ENCODE results near the gene PLB1.

The PLB1 gene

GRCh38 chr2:28615706-28616105 lies 119.8 kb downstream of the PLB1 start:
- no peak for DNase-seq

GRCh38 chr2:28616396-28616999 lies 120.6 kb downstream of the PLB1 start:
- no peak for DNase-seq

- DNase-seq = no peak
These were observed 121.8 kb downstream of the PLB1 start for GRCh38 chr2:28617502-28618184.

GRCh38 chr2:28618221-28619141 lies 122.6 kb downstream of the PLB1 start:
- DNase-seq = no peak

GRCh38 chr2:28619213-28620196 lies 123.6 kb downstream of the PLB1 start:
- DNase-seq = no peak

- DNase-seq = no peak
These were observed 124.5 kb downstream of the PLB1 start for GRCh38 chr2:28620291-28620793.

GRCh38 chr2:28620801-28621171 lies 124.9 kb downstream of the PLB1 start:
- DNase-seq = no peak

GRCh38 chr2:28621172-28622100 lies 125.6 kb downstream of the PLB1 start:
- no peak for DNase-seq

- DNase-seq = no peak
These were observed 126.2 kb downstream of the PLB1 start for GRCh38 chr2:28622101-28622499.

GRCh38 chr2:28623582-28624405 lies 127.9 kb downstream of the PLB1 start:
- no peak for DNase-seq

GRCh38 chr2:28624436-28624792 lies 128.6 kb downstream of the PLB1 start:
- no peak for DNase-seq

GRCh38 chr2:28624793-28625701 lies 129.2 kb downstream of the PLB1 start:
- no peak for DNase-seq

GRCh38 chr2:28626376-28626775 lies 130.5 kb downstream of the PLB1 start:
- DNase-seq = no peak

GRCh38 chr2:28626891-28627421 lies 131.1 kb downstream of the PLB1 start:
- DNase-seq = no peak

GRCh38 chr2:28627722-28628480 lies 132.0 kb downstream of the PLB1 start:
- DNase-seq = no peak

- no peak for DNase-seq
These were observed 132.6 kb downstream of the PLB1 start for GRCh38 chr2:28628506-28628905.

- DNase-seq = no peak
These were observed 133.1 kb downstream of the PLB1 start for GRCh38 chr2:28628987-28629386.

- no peak for DNase-seq
These were observed 134.1 kb downstream of the PLB1 start for GRCh38 chr2:28629910-28630309.
